Osteocyte (in vitro differentiated cells): ENCODE data around the gene ADAM10. TPM values are rescaled to one million over a fixed set of nuclear protein-coding genes. Genes with fewer than 3 reads are reported as not detected.

ENCODE experiments used
- DNase-seq: peaks from one replicate; pipeline ENCODE4 v3.0.0; 2021; ENCODE audit warnings: mixed read lengths; ENCODE audit not compliant: unreplicated experiment; ENCODE audit errors: extremely low spot score
- H3K27ac Mint-ChIP-seq: one replicate; pipeline ENCODE4 v1.8.0; 2021; ENCODE audit warnings: mild to moderate bottlenecking, mixed read lengths; ENCODE audit not compliant: unreplicated experiment
- H3K27me3 Mint-ChIP-seq: one replicate; pipeline ENCODE4 v1.8.0; 2021; ENCODE audit warnings: mixed read lengths; ENCODE audit not compliant: unreplicated experiment
- H3K36me3 Mint-ChIP-seq: one replicate; pipeline ENCODE4 v1.8.0; 2021; ENCODE audit warnings: mixed read lengths; ENCODE audit not compliant: unreplicated experiment
- H3K4me1 Mint-ChIP-seq: one replicate; pipeline ENCODE4 v1.8.0; 2021; ENCODE audit warnings: mixed read lengths; ENCODE audit not compliant: unreplicated experiment
- H3K4me3 Mint-ChIP-seq: one replicate; pipeline ENCODE4 v1.8.0; 2021; ENCODE audit warnings: mild to moderate bottlenecking, moderate library complexity, mixed read lengths; ENCODE audit not compliant: unreplicated experiment
- H3K9me3 Mint-ChIP-seq: one replicate; pipeline ENCODE4 v1.8.0; 2021; ENCODE audit warnings: mixed read lengths; ENCODE audit not compliant: unreplicated experiment
- CTCF ChIP-seq: fragments of 200-600 bp; sonication (generic); IDR thresholded peaks from 2 replicates; pipeline ENCODE4 v1.5.0; 2021; ENCODE audit warnings: antibody characterized with exemption, mild to moderate bottlenecking, moderate library complexity
- total RNA-seq: library from RNA; stranded (reverse); gene quantifications from 2 replicates; pipeline ENCODE4 v1.2.1, GENCODE V29; 2021

ADAM10 gene
- total RNA-seq, 1 donor from 2014 or later, result 169 TPM

GRCh38 chr15:58544756-58545155, 204.8 kb downstream of the ADAM10 start:
- no peak for DNase-seq
- Mint-ChIP-seq H3K36me3 (no peaks in the 10 kb centered on the region), H3K27me3 (no peaks in the 10 kb centered on the region), H3K27ac (no peak overlapping the region), H3K9me3 (no peaks in the 10 kb centered on the region), H3K4me3 (no peak overlapping the region), H3K4me1 (peaks cover 22% of the 10 kb centered on the region)
- no peak for TF ChIP-seq CTCF

- Mint-ChIP-seq H3K4me1 (peaks cover 22% of the 10 kb centered on the region), H3K4me3 (no peak overlapping the region), H3K9me3 (no peaks in the 10 kb centered on the region), H3K36me3 (peaks cover 2% of the 10 kb centered on the region), H3K27ac (no peak overlapping the region), H3K27me3 (no peaks in the 10 kb centered on the region)
- no peak for TF ChIP-seq CTCF
- DNase-seq, result no peak
These were observed 205.7 kb downstream of the ADAM10 start for GRCh38 chr15:58543664-58544335.

- H3K4me3 Mint-ChIP-seq, result no peak overlapping the region
- peaks cover 12% of the 10 kb centered on the region for H3K4me1 Mint-ChIP-seq
- H3K9me3 Mint-ChIP-seq, result no peaks in the 10 kb centered on the region
- H3K27me3 Mint-ChIP-seq, result no peaks in the 10 kb centered on the region
- no peak for TF ChIP-seq CTCF
- H3K27ac Mint-ChIP-seq, result no peak overlapping the region
- DNase-seq, result no peak
- peaks cover 6% of the 10 kb centered on the region for H3K36me3 Mint-ChIP-seq
These were observed 208.0 kb downstream of the ADAM10 start for GRCh38 chr15:58541410-58542087.

DNA sequence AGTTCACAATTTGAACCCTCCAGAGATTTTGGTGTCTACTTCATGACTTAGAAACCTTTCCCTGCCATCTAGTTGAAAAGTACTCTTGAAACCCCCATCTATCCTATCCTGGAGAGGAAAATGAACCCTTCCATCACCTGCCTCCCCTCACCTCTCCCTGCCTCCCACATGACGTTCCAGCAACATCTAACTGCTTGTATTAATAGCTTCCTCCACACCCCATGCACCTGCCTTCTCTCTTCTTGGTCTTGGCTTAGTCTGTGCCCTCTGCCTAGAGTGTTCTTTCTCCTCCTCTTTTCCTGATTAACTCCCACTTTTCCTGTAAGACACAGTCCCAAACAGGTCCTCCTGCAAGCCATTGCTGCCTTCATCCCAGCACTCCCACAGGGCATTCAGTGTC, 210.0 kb downstream of the ADAM10 start:
- peaks cover 4% of the 10 kb centered on the region for H3K4me1 Mint-ChIP-seq
- H3K27me3 Mint-ChIP-seq, result peaks cover 4% of the 10 kb centered on the region

More for the DNA sequence above, 210.0 kb downstream of the ADAM10 start:
- Mint-ChIP-seq H3K4me3 (no peak overlapping the region), H3K27ac (no peak overlapping the region), H3K9me3 (no peaks in the 10 kb centered on the region), H3K36me3 (peaks cover 6% of the 10 kb centered on the region)
- DNase-seq, result no peak
- no peak for TF ChIP-seq CTCF
